NCI-H510A (cell line): Measurements from ENCODE around the gene KLRB1.
"Not testable (repeated sequence)": the region's sequence is repeated elsewhere in the genome, so short reads cannot be mapped to it uniquely, and the experiment has no call there.

Source experiments
- DNase-seq: peaks from one replicate; lab custom pipeline; 2025; lab: John Stamatoyannopoulos, UW

KLRB1 gene

DNA sequence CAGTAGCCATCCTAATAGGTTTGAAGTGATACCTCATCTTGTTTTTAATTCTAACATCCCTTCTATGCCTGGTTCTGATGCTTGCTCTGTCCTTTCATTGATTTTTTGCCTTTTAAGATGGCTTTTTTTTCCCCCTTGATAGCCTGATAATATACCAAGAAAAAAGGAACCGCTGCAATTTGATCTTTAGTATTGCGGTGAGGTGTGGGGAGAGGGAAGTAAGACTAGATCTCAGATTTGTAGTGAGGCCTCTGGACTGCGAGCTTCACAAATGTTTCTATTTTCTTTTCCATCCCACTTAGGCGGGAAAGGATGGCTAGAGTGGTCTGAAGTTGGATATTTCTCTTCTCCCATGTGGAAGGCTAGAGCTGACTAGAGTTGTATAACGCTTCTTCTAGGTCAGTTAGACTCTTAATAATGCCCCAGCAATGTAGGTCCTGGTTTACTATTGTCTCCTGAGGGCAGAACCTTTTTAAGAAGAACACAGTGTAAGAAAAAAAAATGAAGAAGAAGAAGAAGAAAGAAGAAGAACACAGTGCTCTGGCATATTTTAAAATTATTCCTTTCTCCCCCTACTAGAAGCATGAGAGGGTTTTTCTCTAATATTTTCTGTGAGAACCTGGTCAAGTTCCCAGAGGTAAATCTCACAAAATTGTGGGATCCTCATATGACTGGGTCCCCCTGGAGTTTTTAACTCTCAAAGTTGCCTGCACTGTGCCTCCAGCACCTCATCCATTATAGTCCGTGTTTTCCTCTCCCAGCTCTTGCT, 11.9 kb upstream of the KLRB1 start:
- DNase-seq, result no peak

DNA sequence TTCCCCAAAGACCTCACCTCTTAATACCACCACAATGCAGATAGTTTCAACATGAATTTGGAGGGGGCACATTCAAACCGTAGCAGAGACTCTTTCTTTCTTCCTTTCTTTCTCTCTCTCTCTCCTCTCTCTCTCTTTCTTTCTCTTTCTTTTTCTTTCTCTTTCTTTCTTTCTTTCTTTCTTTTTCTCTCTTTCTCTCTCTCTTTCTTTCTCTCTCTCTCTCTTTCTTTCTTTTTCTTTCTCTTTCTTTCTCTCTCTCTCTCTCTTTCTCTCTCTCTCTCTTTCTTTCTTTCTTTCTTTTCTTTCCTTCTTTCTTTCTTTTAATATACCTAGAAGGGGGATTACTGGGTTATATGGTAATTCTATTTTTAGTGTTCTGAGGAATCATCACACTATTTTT, 11.2 kb upstream of the KLRB1 start:
- not testable (repeated sequence) for DNase-seq

- no peak for DNase-seq
Observed at GRCh38 chr12:9617124-9617523, 9.4 kb upstream of the KLRB1 start.

- no peak for DNase-seq
Observed at GRCh38 chr12:9615420-9616136, 7.9 kb upstream of the KLRB1 start.

GRCh38 chr12:9610606-9611005, 2.9 kb upstream of the KLRB1 start:
- not testable (repeated sequence) for DNase-seq

- no peak for DNase-seq
Observed at GRCh38 chr12:9606736-9607372, 862 bp downstream of the KLRB1 start.

DNA sequence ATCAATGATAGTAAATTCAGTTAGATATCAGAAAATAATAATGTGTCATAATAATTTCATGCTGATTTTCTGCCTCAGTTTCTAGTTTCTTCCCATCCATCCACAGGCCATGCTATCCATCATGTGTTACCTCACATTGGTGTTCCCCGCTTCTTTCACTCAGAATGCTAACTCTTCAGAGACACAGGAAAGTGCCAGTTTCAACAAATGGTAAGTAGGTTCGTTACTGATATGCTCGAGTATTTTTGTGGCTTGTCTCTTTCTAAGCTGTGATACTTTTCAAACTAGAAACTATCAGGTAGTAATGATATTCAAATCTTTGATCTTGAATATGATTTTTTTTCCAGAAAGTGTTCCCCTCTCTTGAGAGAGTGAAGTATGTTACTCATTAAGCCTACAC, 1.5 kb downstream of the KLRB1 start:
- DNase-seq, result no peak

- DNase-seq, result no peak
Observed at GRCh38 chr12:9605483-9605882, 2.2 kb downstream of the KLRB1 start.

DNA sequence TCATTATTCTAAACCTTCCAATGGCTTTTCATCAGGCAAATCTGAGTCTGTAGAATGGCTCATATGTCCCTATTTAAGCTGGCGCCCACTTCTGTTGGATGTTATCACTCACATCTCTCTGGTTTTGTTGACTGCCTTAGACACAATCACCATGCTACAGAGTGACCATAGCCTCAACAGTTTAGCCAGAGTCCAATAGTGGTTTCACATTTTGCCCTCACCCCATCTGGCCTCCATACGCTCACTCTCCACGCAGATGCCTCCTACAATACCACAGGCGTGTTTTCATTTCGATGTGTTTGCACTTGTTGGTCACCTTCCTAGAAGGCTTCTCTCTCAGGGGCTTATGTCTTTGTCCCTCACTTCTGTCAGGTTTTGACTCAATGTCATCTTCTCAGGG, 3.4 kb downstream of the KLRB1 start:
- no peak for DNase-seq

DNA sequence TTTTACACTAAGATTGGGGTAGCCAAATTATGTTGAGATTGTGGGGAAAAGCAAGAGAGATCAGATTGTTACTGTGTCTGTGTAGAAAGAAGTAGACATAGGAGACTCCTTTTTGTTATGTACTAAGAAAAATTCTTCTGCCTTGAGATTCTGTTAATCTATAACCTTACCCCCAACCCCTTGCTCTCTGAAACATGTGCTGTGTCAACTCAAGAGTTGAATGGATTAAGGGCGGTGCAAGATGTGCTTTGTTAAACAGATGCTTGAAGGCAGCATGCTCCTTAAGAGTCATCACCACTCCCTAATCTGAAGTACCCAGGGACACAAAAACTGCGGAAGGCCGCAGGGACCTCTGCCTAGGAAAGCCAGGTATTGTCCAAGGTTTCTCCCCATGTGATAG, 7.3 kb downstream of the KLRB1 start:
- DNase-seq, result not testable (repeated sequence)

DNA sequence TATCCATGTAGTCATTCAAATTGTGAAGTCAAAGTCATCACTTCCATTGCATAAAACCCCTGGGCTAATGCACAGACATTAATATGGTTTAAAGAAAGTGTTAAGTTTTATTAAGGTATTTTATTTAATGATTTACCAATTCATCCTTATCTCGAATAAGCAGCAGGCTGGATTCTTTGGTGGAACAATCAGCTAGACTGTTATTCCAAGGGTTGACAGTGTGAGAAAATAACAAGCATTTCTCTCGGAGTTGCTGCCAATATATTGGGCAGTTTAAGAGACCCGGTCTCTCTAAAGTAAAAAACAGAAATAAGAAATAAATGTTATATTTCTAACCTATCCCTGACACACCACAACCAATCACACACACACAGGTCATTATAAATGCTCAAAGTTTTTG, 9.4 kb downstream of the KLRB1 start:
- DNase-seq, result no peak

DNA sequence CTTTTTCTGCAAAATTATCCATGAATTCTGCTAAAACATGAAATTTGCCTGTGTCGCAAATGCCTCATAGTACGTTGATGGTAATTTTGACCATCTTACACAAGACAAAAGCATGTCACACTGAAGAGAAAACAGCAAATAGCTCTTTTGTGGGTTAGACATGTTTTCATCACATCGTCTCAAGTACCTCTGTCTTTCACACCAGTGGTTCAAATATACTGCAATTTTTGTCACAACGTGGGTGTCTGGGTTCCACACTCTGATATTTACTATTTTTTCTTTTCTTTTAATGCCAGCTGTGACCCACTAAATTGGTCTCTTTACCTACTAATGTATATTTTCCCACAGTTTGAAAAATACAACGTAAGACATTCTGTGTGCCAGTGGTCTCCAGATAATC, 10.4 kb downstream of the KLRB1 start:
- DNase-seq, result no peak

GRCh38 chr12:9590441-9590840, 17.3 kb downstream of the KLRB1 start:
- no peak for DNase-seq

GRCh38 chr12:9588749-9589148, 19.0 kb downstream of the KLRB1 start:
- DNase-seq, result no peak

DNA sequence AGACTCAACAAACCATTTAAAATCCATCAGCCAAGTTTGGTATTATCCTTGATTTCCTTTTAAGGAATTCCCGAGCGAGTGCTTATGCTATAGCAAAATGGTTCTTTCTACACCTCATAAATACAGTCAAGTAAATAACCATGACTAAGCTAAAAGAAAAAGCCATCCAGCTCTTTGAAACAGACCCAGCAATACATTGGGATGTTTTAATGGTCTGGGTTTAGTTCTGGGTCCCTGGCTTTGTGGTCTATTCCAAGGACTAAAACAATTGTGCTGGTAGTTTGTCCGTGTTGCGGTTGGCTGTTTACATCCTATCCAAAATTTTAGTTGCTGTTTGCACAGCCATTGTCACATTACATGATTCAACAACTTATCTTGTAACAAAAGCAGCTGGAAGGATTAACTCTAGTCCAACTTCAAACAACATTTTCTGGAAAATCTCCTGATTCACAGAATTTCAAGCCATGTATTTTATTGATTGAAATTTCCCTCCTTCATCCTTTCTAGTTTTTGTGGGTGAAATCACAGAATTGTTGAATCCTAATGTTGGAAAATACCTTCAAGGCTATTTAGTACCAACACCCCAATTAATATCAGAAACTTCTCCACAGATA, 19.6 kb downstream of the KLRB1 start:
- no peak for DNase-seq

GRCh38 chr12:9577729-9578128, 30.0 kb downstream of the KLRB1 start:
- DNase-seq, result not testable (repeated sequence)

GRCh38 chr12:9567151-9567550, 40.6 kb downstream of the KLRB1 start:
- not testable (repeated sequence) for DNase-seq

DNA sequence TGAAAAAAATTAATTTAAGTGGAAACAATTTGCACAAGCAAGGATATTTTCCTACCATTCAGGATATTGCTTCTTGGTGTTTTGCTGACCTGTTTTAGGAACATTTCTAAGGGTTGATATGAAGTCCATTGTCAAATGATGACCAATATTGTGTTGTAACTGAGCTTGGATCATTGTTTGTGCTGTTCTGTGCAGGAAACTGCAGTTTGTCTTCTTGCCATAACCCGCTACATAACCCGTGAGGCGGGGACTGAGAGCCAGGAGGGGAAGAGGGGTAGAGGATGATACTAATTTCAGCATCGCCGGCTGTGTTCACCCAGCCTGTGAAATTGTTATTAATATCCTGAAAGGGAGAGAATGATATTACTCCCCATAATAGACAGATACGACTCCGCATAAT, 41.6 kb downstream of the KLRB1 start:
- not testable (repeated sequence) for DNase-seq

- not testable (repeated sequence) for DNase-seq
Observed at GRCh38 chr12:9564418-9564817, 43.3 kb downstream of the KLRB1 start.

GRCh38 chr12:9562841-9563453, 44.8 kb downstream of the KLRB1 start:
- DNase-seq, result not testable (repeated sequence)

DNA sequence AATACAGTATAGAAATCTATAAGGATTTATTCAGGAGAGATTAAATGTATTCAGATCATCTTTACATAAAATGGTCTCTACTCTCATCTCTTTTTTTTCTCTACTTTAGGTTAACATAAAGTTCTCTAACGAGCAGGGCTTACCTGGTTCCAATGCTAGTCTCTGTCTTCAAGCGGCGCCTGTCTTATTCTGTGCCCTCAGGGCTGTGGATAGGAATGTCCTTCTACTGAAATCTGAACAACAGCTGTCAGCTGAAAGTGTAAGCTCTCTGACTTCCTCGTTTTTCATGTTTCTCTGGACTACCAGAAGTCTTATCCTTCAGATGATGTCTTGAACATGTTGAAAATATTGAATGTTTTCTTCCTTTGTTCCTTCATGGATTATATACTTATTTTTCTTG, 62.2 kb downstream of the KLRB1 start:
- not testable (repeated sequence) for DNase-seq
